Endothelial cell of umbilical vein (primary cell): ENCODE results near the gene THSD4. TPM values are rescaled to one million over a fixed set of nuclear protein-coding genes. Genes with fewer than 3 reads are reported as not detected.

ENCODE experiments used
- BruUV-seq: library from RNA; stranded (reverse); fragments of 400-500 nt; replicated peaks from 2 replicates; lab custom pipeline; 2021; lab: Mats Ljungman, UMichigan
- CTCF ChIA-PET: fragments of 300-600, 350-600 bp; sonication (Branson Sonifier 250); formaldehyde crosslinking; loops from one replicate; lab custom pipeline; 2021; ENCODE audit warnings: antibody characterized with exemption, inconsistent platforms; lab: Charles Lee
- POLR2A ChIA-PET: fragments of 300-600, 350-600 bp; sonication (Branson Sonifier 250); formaldehyde crosslinking; loops from one replicate; lab custom pipeline; 2021; ENCODE audit warnings: antibody characterized with exemption, inconsistent platforms; lab: Charles Lee
- DNase-seq: peaks from one replicate; pipeline ENCODE4 v3.0.0-alpha.2; 2011; ENCODE audit warnings: low read depth, low spot score
- FAIRE-seq: peaks from 2 replicates; lab custom pipeline; 2011; peaks lifted over from hg19 to GRCh38; lab: Jason Lieb, UNC
- H2AFZ ChIP-seq: 2 replicates; pipeline ENCODE4 v1.6.0; 2012; ENCODE audit warnings: low read depth, low read length, control low read depth, inconsistent platforms
- H3K27ac ChIP-seq: 2 replicates; pipeline ENCODE4 v1.5.1; 2011; ENCODE audit warnings: low read depth, mild to moderate bottlenecking, control low read depth, low read length, moderate library complexity; ENCODE audit not compliant: insufficient read depth
- H3K27me3 ChIP-seq, 2 experiments: 2 replicates each; pipeline versions ENCODE4 v1.6.0 to v1.6.1; 2011; ENCODE audit warnings: low read length in 2 of 2, mixed read lengths in 1 of 2; ENCODE audit not compliant: control insufficient read depth in 2 of 2, insufficient read depth in 2 of 2
- H3K36me3 ChIP-seq, 2 experiments: 2 replicates in 1 of 2; 3 replicates in 1 of 2; pipeline ENCODE4 v1.5.1; 2011; ENCODE audit warnings: low read length in 2 of 2, mild to moderate bottlenecking in 1 of 2, moderate library complexity in 1 of 2; ENCODE audit not compliant: control insufficient read depth in 2 of 2, insufficient read depth in 2 of 2; ENCODE audit errors: extremely low read depth in 1 of 2
- H3K4me1 ChIP-seq: 3 replicates; pipeline ENCODE4 v1.5.1; 2011; ENCODE audit warnings: mild to moderate bottlenecking, low read length; ENCODE audit not compliant: control insufficient read depth, insufficient read depth; ENCODE audit errors: extremely low read depth
- H3K4me2 ChIP-seq: 2 replicates; pipeline ENCODE4 v1.6.1; 2011; ENCODE audit warnings: low read length, control low read depth, mixed read lengths; ENCODE audit not compliant: insufficient read depth
- H3K4me3 ChIP-seq, 3 experiments: fragments of 200-600 bp in 1 of 3; sonication (generic), shearing (Covaris generic) in 1 of 3; replicated peaks in 1 of 3; 2 replicates each; pipeline ENCODE4 v1.5.1; 2011 to 2016; ENCODE audit warnings: control low read depth in 3 of 3, low read length in 3 of 3, mild to moderate bottlenecking in 2 of 3, inconsistent platforms in 1 of 3, low read depth in 1 of 3, moderate library complexity in 1 of 3; ENCODE audit not compliant: insufficient read depth in 1 of 3
- H3K79me2 ChIP-seq: 2 replicates; pipeline ENCODE4 v1.6.0; 2012; ENCODE audit warnings: low read length, inconsistent platforms; ENCODE audit not compliant: control insufficient read depth, insufficient read depth
- H3K9ac ChIP-seq: replicated peaks from 2 replicates; pipeline ENCODE3; 2011; ENCODE audit warnings: low read length, control low read depth; ENCODE audit not compliant: insufficient read depth; ENCODE audit errors: extremely low read depth
- H3K9me1 ChIP-seq: replicated peaks from 3 replicates; pipeline ENCODE4 v1.6.0; 2011; ENCODE audit warnings: mild to moderate bottlenecking, low read length; ENCODE audit not compliant: control insufficient read depth, insufficient read depth; ENCODE audit errors: extremely low read depth
- H3K9me3 ChIP-seq: replicated peaks from 2 replicates; pipeline ENCODE4 v1.5.1; 2012; ENCODE audit warnings: low read length, inconsistent platforms; ENCODE audit not compliant: control insufficient read depth, insufficient read depth
- H4K20me1 ChIP-seq: replicated peaks from 2 replicates; pipeline ENCODE3; 2011; ENCODE audit warnings: mild to moderate bottlenecking, low read length; ENCODE audit not compliant: control insufficient read depth, insufficient read depth; ENCODE audit errors: extremely low read depth
- EZH2 ChIP-seq: IDR thresholded peaks from 2 replicates; pipeline ENCODE4 v1.6.1; 2012; ENCODE audit warnings: borderline replicate concordance, low read depth, mild to moderate bottlenecking, moderate library complexity, low read length, inconsistent platforms; ENCODE audit not compliant: severe bottlenecking
- FOS ChIP-seq: IDR thresholded peaks from 2 replicates; pipeline ENCODE4 v1.6.1; 2011; ENCODE audit warnings: mild to moderate bottlenecking, low read length, moderate library complexity, borderline replicate concordance; ENCODE audit not compliant: insufficient read depth
- GATA2 ChIP-seq: IDR thresholded peaks from 2 replicates; pipeline ENCODE4 v1.7.0; 2011; ENCODE audit warnings: low read depth, mild to moderate bottlenecking, moderate library complexity, mixed read lengths, low read length; ENCODE audit not compliant: insufficient read length, insufficient read depth
- JUN ChIP-seq: IDR thresholded peaks from 2 replicates; pipeline ENCODE4 v1.6.1; 2011; ENCODE audit warnings: borderline replicate concordance, low read depth; ENCODE audit not compliant: insufficient read length, insufficient read depth
- MYC ChIP-seq: IDR thresholded peaks from one replicate; pipeline ENCODE4 v1.6.1; 2011; ENCODE audit warnings: mild to moderate bottlenecking, low read depth, low read length
- POLR2A ChIP-seq: IDR thresholded peaks from 2 replicates; pipeline ENCODE4 v1.6.1; 2012; ENCODE audit warnings: low read depth, mild to moderate bottlenecking, control low read depth, low read length
- POLR2AphosphoS5 ChIP-seq: IDR thresholded peaks from 2 replicates; pipeline ENCODE4 v1.6.1; 2012; ENCODE audit warnings: low read depth, mild to moderate bottlenecking, control low read depth, low read length, moderate library complexity; ENCODE audit not compliant: insufficient read depth
- dilution Hi-C: fragments of 300-500 bp; cut with MboI; formaldehyde crosslinking; loops from one replicate; pipeline ENCODE4 v1.15.0; 2019; ENCODE audit warnings: low sequenced_read_pairs; ENCODE audit not compliant: extremely low pct_ligation_motif_present
- intact Hi-C: fragments of 100-400 bp; cut with micrococcal nuclease; formaldehyde crosslinking; loops from one replicate; pipeline ENCODE4 v1.10.0; 2022
- polyA plus RNA-seq, 4 experiments: library from polyadenylated mRNA; depleted of rRNA in 3 of 4; stranded (reverse) in 3 of 4; unstranded in 1 of 4; fragments of >200 nt; gene quantifications; 2 replicates each; pipeline versions ENCODE4 v1.2.1 to v1.2.3, GENCODE V29; 2011 to 2012; ENCODE audit warnings: missing spikeins in 1 of 4
- total RNA-seq: library from RNA; stranded (reverse); gene quantifications from 2 replicates; pipeline ENCODE4 v1.2.3, GENCODE V29; 2021
- TF ChIP-seq, protein P1 (sequence below): IDR thresholded peaks from 2 replicates; pipeline ENCODE4 v1.6.1; 2011; ENCODE audit not compliant: insufficient read depth, insufficient read length
- TF ChIP-seq, protein P2 (sequence below), 2 donors: IDR thresholded peaks; 1 replicate in 1 of 2; 2 replicates in 1 of 2; pipeline ENCODE4 v1.5.1; 2011; ENCODE audit warnings: low read length in 2 of 2, mild to moderate bottlenecking in 2 of 2, moderate library complexity in 2 of 2, control low read depth in 1 of 2, inconsistent platforms in 1 of 2, low read depth in 1 of 2; ENCODE audit not compliant: insufficient read depth in 1 of 2; ENCODE audit errors: extremely low read depth in 1 of 2

Gene THSD4
- total and polyA plus RNA-seq, 2 donors (not counting 3 experiments of a cell fraction or from before 2014, with no cell fraction given) = 9.9 to 25.4 TPM

DNA sequence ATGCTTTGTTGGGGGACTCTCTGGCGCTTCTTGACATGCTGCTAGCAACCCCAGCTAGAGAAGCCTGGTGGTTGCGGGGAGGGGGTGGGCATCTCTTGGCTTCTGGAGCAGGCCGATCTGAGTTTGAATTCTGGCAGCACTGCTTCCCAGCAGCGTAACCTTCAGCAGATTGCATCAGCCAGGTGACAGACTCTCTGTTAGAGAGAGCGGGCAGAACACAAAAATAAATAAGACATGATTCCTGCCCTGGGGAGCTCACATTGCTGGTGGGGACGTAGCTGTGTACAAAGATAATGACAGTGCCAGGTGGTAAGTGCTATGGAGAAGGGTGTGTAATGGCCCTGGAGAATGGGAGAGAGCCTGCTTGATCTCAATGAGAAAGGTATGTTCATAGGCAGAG lies 87.4 kb downstream of the THSD4 start:
- DNase-seq (no peak), FAIRE-seq (no peak)
- Histone ChIP-seq H3K27ac (no peak overlapping the region), H3K9me1 (no peaks in the 10 kb centered on the region), H3K36me3 (no peaks in the 10 kb centered on the region), H3K27me3 (no peaks in the 10 kb centered on the region), H4K20me1 (no peaks in the 10 kb centered on the region), H2AFZ (no peak overlapping the region), H3K4me2 (no peak overlapping the region), H3K4me1 (no peaks in the 10 kb centered on the region), H3K79me2 (no peaks in the 10 kb centered on the region), H3K4me3 (no peak overlapping the region), H3K9me3 (no peaks in the 10 kb centered on the region), H3K9ac (no peak overlapping the region)
- TF ChIP-seq, protein P1, sequence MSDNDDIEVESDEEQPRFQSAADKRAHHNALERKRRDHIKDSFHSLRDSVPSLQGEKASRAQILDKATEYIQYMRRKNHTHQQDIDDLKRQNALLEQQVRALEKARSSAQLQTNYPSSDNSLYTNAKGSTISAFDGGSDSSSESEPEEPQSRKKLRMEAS = no peak
- no peak for TF ChIP-seq POLR2AphosphoS5
- no peak for TF ChIP-seq JUN
- TF ChIP-seq, protein P2, sequence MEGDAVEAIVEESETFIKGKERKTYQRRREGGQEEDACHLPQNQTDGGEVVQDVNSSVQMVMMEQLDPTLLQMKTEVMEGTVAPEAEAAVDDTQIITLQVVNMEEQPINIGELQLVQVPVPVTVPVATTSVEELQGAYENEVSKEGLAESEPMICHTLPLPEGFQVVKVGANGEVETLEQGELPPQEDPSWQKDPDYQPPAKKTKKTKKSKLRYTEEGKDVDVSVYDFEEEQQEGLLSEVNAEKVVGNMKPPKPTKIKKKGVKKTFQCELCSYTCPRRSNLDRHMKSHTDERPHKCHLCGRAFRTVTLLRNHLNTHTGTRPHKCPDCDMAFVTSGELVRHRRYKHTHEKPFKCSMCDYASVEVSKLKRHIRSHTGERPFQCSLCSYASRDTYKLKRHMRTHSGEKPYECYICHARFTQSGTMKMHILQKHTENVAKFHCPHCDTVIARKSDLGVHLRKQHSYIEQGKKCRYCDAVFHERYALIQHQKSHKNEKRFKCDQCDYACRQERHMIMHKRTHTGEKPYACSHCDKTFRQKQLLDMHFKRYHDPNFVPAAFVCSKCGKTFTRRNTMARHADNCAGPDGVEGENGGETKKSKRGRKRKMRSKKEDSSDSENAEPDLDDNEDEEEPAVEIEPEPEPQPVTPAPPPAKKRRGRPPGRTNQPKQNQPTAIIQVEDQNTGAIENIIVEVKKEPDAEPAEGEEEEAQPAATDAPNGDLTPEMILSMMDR (IDR thresholded peaks at IDR 0.05; ENCODE audit: extremely low read depth in 1 of 2, insufficient read depth in 1 of 2, low read depth in 1 of 2, low read length in 2 of 2) = no peak
- TF ChIP-seq GATA2 = no peak
- TF ChIP-seq MYC = no peak
- TF ChIP-seq POLR2A = no peak
- no peak for TF ChIP-seq FOS
- no peak for TF ChIP-seq EZH2
- no TSS peak for BruUV-seq
- CTCF ChIA-PET = no interaction called here
- intact Hi-C loops = no loop called here
- dilution Hi-C loops = no loop called here
- POLR2A ChIA-PET = no interaction called here
